OCI-LY3 (cell line): Measurements from ENCODE around the gene ITGA11.

Experiments used
- H2AFZ ChIP-seq: fragments of 200-600, 300-600 bp; shearing (Covaris generic); 2 replicates; pipeline ENCODE4 v1.6.0; 2014; ENCODE audit warnings: antibody characterized with exemption, low read depth, low read length
- H3K27ac ChIP-seq: fragments of 200-600, 300-600 bp; sonication (generic); 2 replicates; pipeline ENCODE4 v1.5.1; 2014; ENCODE audit warnings: mild to moderate bottlenecking, low read length, moderate library complexity, mixed read lengths
- H3K27me3 ChIP-seq: fragments of 200-600, 300-600 bp; sonication (generic); 2 replicates; pipeline ENCODE4 v1.6.1; 2014; ENCODE audit warnings: low read depth, low read length, mixed read lengths
- H3K36me3 ChIP-seq: fragments of 200-600, 300-600 bp; sonication (generic); replicated peaks from 2 replicates; pipeline ENCODE3; 2014; ENCODE audit warnings: low read depth, low read length, mixed read lengths
- H3K4me1 ChIP-seq: fragments of 300-600, 200-600 bp; sonication (generic); 2 replicates; pipeline ENCODE4 v1.6.1; 2014; ENCODE audit warnings: low read length, mixed read lengths
- H3K4me2 ChIP-seq: fragments of 200-600, 300-600 bp; sonication (generic); 2 replicates; pipeline ENCODE4 v1.6.1; 2014; ENCODE audit warnings: low read length, mixed read lengths
- H3K4me3 ChIP-seq: fragments of 300-600, 200-600 bp; sonication (generic); 2 replicates; pipeline ENCODE4 v1.5.1; 2014; ENCODE audit warnings: antibody characterized with exemption, mild to moderate bottlenecking, low read length, moderate library complexity
- H3K79me2 ChIP-seq: fragments of 300-600, 200-600 bp; shearing (Covaris generic); 2 replicates; pipeline ENCODE4 v1.6.1; 2014; ENCODE audit warnings: mild to moderate bottlenecking, low read length, mixed read lengths
- H3K9ac ChIP-seq: fragments of 300-600, 200-600 bp; shearing (Covaris generic); 2 replicates; pipeline ENCODE4 v1.6.0; 2014; ENCODE audit warnings: mild to moderate bottlenecking, low read length, moderate library complexity
- H3K9me3 ChIP-seq: fragments of 200-600, 300-600 bp; shearing (Covaris generic); 2 replicates; pipeline ENCODE4 v1.6.1; 2014; ENCODE audit warnings: low read length, mixed read lengths; ENCODE audit not compliant: insufficient read depth
- H4K20me1 ChIP-seq: fragments of 200-600, 300-600 bp; sonication (generic); 2 replicates; pipeline ENCODE4 v1.6.1; 2016; ENCODE audit warnings: low read length, mixed read lengths; ENCODE audit not compliant: insufficient read depth
- EZH2phosphoT487 ChIP-seq: fragments of 200-600 bp; shearing (Covaris generic); IDR thresholded peaks from 2 replicates; pipeline ENCODE4 v1.6.1; 2018; ENCODE audit warnings: antibody characterized with exemption, mixed run types, low read depth
- TF ChIP-seq, protein P1 (sequence below): fragments of 200-600, 300-600 bp; sonication (generic); IDR thresholded peaks from 2 replicates; pipeline ENCODE4 v1.5.1; 2014; ENCODE audit warnings: antibody characterized with exemption, low read length, low read depth

Gene ITGA11

DNA sequence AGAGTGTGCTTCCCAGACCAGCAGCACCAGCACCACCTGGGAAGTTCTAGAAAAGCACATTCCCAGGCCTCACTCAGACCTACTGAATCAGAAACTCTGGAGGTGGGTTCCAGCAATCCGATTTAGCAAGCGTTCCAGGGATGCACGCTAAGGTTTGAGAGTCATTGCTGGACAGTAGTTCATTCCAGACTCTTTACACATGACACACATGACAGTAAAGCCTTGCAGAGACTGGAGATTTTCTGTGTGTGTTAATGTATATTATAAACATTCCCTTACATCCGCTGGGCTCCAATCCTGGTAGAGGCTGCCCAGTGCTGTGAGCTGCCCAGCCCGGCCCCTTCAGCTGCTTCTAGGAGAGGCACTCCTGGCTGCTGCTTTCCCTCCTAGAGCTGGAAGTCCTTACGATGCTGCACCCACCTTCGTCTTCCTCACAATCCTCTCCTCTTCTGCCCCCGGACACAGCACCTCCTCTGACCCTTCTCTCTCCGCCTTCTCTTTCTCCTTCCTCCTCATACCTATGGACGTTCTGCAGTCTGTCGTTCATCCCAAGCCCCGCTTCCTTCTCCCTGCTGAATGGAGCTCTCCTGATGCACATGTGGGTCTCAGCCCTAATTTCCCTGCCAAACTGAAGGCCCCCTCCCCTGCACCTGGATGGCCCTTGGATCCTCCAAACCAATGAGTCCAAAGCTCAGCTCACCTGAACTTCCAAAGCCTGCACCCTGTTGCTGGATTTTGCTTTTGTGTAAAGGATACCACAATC lies 44.4 kb downstream of the ITGA11 start:
- Histone ChIP-seq H4K20me1 (no peaks in the 10 kb centered on the region), H3K4me3 (no peak overlapping the region), H3K9me3 (no peaks in the 10 kb centered on the region), H3K9ac (no peak overlapping the region), H3K27ac (no peak overlapping the region), H3K36me3 (no peaks in the 10 kb centered on the region), H3K27me3 (peaks cover 37% of the 10 kb centered on the region), H3K79me2 (no peaks in the 10 kb centered on the region), H3K4me1 (no peaks in the 10 kb centered on the region), H3K4me2 (no peak overlapping the region), H2AFZ (no peak overlapping the region)
- no peak for TF ChIP-seq EZH2phosphoT487
- TF ChIP-seq, protein P1, sequence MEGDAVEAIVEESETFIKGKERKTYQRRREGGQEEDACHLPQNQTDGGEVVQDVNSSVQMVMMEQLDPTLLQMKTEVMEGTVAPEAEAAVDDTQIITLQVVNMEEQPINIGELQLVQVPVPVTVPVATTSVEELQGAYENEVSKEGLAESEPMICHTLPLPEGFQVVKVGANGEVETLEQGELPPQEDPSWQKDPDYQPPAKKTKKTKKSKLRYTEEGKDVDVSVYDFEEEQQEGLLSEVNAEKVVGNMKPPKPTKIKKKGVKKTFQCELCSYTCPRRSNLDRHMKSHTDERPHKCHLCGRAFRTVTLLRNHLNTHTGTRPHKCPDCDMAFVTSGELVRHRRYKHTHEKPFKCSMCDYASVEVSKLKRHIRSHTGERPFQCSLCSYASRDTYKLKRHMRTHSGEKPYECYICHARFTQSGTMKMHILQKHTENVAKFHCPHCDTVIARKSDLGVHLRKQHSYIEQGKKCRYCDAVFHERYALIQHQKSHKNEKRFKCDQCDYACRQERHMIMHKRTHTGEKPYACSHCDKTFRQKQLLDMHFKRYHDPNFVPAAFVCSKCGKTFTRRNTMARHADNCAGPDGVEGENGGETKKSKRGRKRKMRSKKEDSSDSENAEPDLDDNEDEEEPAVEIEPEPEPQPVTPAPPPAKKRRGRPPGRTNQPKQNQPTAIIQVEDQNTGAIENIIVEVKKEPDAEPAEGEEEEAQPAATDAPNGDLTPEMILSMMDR, result no peak

DNA sequence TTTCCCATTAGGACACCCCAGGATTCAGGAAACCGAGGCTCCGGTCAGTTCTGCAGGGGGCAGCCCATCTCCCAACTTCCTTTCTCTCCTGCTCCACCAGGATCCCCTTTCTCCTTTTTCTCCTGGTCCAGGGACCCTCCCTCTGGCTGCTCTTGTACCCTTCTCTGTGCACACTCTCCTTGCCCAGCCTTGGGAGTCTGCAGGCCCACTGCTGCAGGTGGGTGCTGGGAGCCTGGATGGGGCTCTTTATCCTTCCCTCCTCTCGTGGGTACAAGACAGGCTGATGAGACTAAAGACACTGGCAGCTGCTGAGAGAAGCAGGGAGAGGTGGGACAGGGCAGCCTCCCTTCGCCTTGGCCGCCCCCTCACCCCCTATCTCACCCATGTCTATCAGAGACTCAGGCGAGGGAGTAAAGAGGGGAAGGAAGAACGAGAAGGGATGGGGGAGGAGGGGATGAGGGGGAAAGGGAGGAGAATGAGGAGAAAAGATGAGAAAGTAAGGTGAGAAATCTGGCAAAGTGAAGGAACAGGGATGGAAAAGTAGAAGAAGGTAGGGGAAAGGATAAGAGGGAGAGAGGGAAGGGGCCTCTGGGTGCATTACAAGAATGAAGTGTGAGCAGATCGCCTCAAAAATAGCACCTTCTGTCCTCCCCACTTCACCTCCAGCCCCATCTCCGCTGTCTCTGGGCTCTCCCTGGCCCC lies 45.2 kb downstream of the ITGA11 start:
- Histone ChIP-seq H3K79me2 (no peaks in the 10 kb centered on the region), H4K20me1 (no peaks in the 10 kb centered on the region), H3K4me3 (no peak overlapping the region), H3K9ac (no peak overlapping the region), H2AFZ (no peak overlapping the region), H3K4me2 (no peak overlapping the region), H3K4me1 (no peaks in the 10 kb centered on the region), H3K27me3 (peaks cover 29% of the 10 kb centered on the region), H3K36me3 (no peaks in the 10 kb centered on the region), H3K9me3 (no peaks in the 10 kb centered on the region), H3K27ac (no peak overlapping the region)
- TF ChIP-seq, protein P1, result no peak
- TF ChIP-seq EZH2phosphoT487, result no peak

DNA sequence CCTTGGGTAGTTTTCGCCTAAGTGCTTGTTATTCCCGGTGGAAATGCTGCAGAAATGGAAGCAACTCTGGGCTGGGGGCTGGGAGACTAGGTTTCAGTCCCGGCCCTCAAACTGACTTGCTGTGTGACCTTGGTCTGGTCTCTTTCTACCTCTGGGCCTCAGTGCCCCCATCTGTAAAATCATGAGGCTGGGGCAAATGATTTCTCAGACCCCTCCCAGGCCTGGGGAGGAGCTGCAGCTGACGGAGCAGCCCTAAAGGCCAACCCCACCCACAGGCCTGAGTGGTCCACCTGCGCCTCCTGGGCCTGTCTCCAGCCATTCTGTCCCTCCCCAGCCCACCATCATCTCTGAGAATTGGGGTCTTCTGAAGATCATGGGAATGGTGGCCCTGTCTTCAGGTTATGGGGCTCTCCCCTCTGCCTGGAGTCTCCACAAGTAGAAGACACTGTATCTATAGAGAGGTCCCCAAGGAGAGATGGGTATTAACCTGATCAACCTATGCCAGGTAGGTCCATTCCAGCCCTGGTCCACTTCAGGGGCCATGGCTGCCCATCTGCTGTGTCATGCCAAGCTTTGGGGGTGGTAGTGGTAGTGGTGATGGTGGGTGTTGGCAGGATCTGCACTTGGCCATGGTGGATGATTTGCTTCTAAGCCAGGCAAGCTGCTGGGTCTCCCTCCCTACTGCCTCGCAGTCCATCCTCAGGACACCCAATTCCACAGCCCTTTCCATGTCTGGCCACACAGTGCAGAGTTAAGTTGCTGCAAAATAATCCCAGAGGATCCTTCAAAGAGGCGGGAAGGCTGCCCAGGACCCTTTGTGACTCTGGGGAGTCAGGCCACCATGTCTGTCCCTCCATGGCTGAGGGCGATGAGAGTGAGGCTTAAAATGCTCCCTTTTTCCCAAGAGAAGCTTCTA lies 46.0 kb downstream of the ITGA11 start:
- H2AFZ ChIP-seq, result no peak overlapping the region
- no peaks in the 10 kb centered on the region for H3K4me1 ChIP-seq
- H3K79me2 ChIP-seq, result no peaks in the 10 kb centered on the region
- no peaks in the 10 kb centered on the region for H3K9me3 ChIP-seq
- no peak overlapping the region for H3K9ac ChIP-seq
- H3K27me3 ChIP-seq, result peaks cover 27% of the 10 kb centered on the region
- TF ChIP-seq, protein P1, result no peak
- TF ChIP-seq EZH2phosphoT487, result no peak
- H3K4me3 ChIP-seq, result no peak overlapping the region
- no peak overlapping the region for H3K27ac ChIP-seq
- no peaks in the 10 kb centered on the region for H3K36me3 ChIP-seq
- H4K20me1 ChIP-seq, result no peaks in the 10 kb centered on the region
- no peak overlapping the region for H3K4me2 ChIP-seq

DNA sequence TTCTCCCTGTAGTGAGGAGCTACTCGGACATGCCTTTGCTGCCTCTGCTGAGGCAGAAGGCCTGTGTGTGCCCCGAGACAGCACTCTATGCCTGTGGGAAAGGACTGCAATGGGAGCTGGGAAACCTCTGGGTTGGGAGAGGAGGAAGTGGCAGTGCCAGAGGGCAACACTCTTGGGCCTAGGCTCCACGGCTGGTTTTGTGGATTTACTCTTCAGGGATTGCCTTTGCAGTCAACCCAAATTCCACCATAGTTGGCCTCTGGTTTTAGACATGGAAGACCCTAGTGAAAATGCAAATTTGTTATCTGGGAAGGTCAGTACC lies 46.8 kb downstream of the ITGA11 start:
- Histone ChIP-seq H2AFZ (no peak overlapping the region), H3K79me2 (no peaks in the 10 kb centered on the region), H3K9ac (no peak overlapping the region), H4K20me1 (no peaks in the 10 kb centered on the region), H3K4me3 (no peak overlapping the region), H3K36me3 (no peaks in the 10 kb centered on the region), H3K27ac (no peak overlapping the region), H3K27me3 (peaks cover 34% of the 10 kb centered on the region), H3K4me1 (no peaks in the 10 kb centered on the region), H3K9me3 (no peaks in the 10 kb centered on the region), H3K4me2 (no peak overlapping the region)
- no peak for TF ChIP-seq EZH2phosphoT487
- TF ChIP-seq, protein P1, result no peak
